Measurements from ENCODE around the gene DNAJC30. TPM values are rescaled to one million over a fixed set of nuclear protein-coding genes. Genes with fewer than 3 reads are reported as not detected.

Gene DNAJC30
- total RNA-seq, 2 experiments from 2014 or later, result 5.9 to 13.7 TPM

- Histone ChIP-seq H3K4me3 (ENCODE audit: low read depth, low read length, poor library complexity, severe bottlenecking) (no peak overlapping the region), H4K20me1 (ENCODE audit: insufficient read depth, low read length) (no peaks in the 10 kb centered on the region), H3K4me2 (ENCODE audit: low read length) (no peak overlapping the region), H3K36me3 (ENCODE audit: insufficient read depth, low read length) (no peaks in the 10 kb centered on the region), H3K79me2 (ENCODE audit: insufficient read depth, low read depth, low read length) (no peaks in the 10 kb centered on the region), H3K9me3 (ENCODE audit: low read length) (no peaks in the 10 kb centered on the region), H2AFZ (ENCODE audit: low read length) (no peak overlapping the region), H3K27ac (ENCODE audit: low read depth, low read length, poor library complexity, severe bottlenecking) (no peak overlapping the region), H3K9me2 (ENCODE audit: insufficient read depth, low read length) (no peaks in the 10 kb centered on the region), H3K4me1 (ENCODE audit: insufficient read depth, low read length, poor library complexity, severe bottlenecking) (peaks cover 28% of the 10 kb centered on the region)
- ChIA-PET CTCF (ENCODE audit: unreplicated experiment) (interaction anchor here (0.6 kb wide), 1 partner anchor 103 kb away, joined by 4 read pairs; no protein-coding TSS in a partner anchor), POLR2A (interaction anchor here (0.6 kb wide), 1 partner anchor 190 kb away, joined by 3 read pairs; no protein-coding TSS in a partner anchor)
- no TSS peak for BruUV-seq (replicated peaks)
- TF ChIP-seq, protein P1, sequence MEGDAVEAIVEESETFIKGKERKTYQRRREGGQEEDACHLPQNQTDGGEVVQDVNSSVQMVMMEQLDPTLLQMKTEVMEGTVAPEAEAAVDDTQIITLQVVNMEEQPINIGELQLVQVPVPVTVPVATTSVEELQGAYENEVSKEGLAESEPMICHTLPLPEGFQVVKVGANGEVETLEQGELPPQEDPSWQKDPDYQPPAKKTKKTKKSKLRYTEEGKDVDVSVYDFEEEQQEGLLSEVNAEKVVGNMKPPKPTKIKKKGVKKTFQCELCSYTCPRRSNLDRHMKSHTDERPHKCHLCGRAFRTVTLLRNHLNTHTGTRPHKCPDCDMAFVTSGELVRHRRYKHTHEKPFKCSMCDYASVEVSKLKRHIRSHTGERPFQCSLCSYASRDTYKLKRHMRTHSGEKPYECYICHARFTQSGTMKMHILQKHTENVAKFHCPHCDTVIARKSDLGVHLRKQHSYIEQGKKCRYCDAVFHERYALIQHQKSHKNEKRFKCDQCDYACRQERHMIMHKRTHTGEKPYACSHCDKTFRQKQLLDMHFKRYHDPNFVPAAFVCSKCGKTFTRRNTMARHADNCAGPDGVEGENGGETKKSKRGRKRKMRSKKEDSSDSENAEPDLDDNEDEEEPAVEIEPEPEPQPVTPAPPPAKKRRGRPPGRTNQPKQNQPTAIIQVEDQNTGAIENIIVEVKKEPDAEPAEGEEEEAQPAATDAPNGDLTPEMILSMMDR (conservative IDR thresholded peaks at IDR 0.05; ENCODE audit: low read length), result no peak
- DNase-seq (ENCODE audit: low spot score), result no peak
- intact Hi-C loops (cut with micrococcal nuclease; ENCODE audit: unreplicated experiment), result no loop called here
Measured at GRCh38 chr7:73717025-73717807, 34.0 kb upstream of the DNAJC30 start.

GRCh38 chr7:73716318-73716890 lies 33.2 kb upstream of the DNAJC30 start:
- Histone ChIP-seq H3K4me2 (ENCODE audit: low read length) (no peak overlapping the region), H3K36me3 (ENCODE audit: insufficient read depth, low read length) (no peaks in the 10 kb centered on the region), H3K4me1 (ENCODE audit: insufficient read depth, low read length, poor library complexity, severe bottlenecking) (peaks cover 28% of the 10 kb centered on the region), H4K20me1 (ENCODE audit: insufficient read depth, low read length) (no peaks in the 10 kb centered on the region), H3K9me3 (ENCODE audit: low read length) (no peaks in the 10 kb centered on the region), H3K27ac (ENCODE audit: low read depth, low read length, poor library complexity, severe bottlenecking) (no peak overlapping the region), H3K79me2 (ENCODE audit: insufficient read depth, low read depth, low read length) (no peaks in the 10 kb centered on the region), H3K4me3 (ENCODE audit: low read depth, low read length, poor library complexity, severe bottlenecking) (no peak overlapping the region), H3K9me2 (ENCODE audit: insufficient read depth, low read length) (no peaks in the 10 kb centered on the region), H2AFZ (ENCODE audit: low read length) (no peak overlapping the region)
- intact Hi-C loops (cut with micrococcal nuclease; ENCODE audit: unreplicated experiment), result no loop called here
- POLR2A ChIA-PET, result interaction anchor here (0.6 kb wide), 1 partner anchor 189 kb away, joined by 3 read pairs; no protein-coding TSS in a partner anchor
- no peak for TF ChIP-seq EZH2phosphoT487 (IDR thresholded peaks at IDR 0.05; ENCODE audit: borderline replicate concordance, low read depth, low read length)
- TF ChIP-seq, protein P1 (conservative IDR thresholded peaks at IDR 0.05; ENCODE audit: low read length), result no peak
- BruUV-seq (replicated peaks), result no TSS peak
- CTCF ChIA-PET (ENCODE audit: unreplicated experiment), result interaction anchor here (0.6 kb wide), 1 partner anchor 102 kb away, joined by 4 read pairs; no protein-coding TSS in a partner anchor
- no peak for DNase-seq (ENCODE audit: low spot score)
